ENCODE measurements around the gene RC3H2.
"Not testable (repeated sequence)": the region's sequence is repeated elsewhere in the genome, so short reads cannot be mapped to it uniquely, and the experiment has no call there.

Gene RC3H2

GRCh38 chr9:122814545-122814944, 90.6 kb downstream of the RC3H2 start:
- FAIRE-seq = no peak
- no peak for DNase-seq (ENCODE audit: insufficient read length)
- TF ChIP-seq TAF1 (IDR thresholded peaks at IDR 0.05; ENCODE audit: borderline replicate concordance, low read depth, low read length) (no peak), POLR2AphosphoS5 (IDR thresholded peaks at IDR 0.05; ENCODE audit: low read depth, low read length) (no peak), POLR2A (IDR thresholded peaks at IDR 0.05; ENCODE audit: low read depth, low read length) (no peak)

GRCh38 chr9:122812736-122813135, 92.4 kb downstream of the RC3H2 start:
- DNase-seq (ENCODE audit: insufficient read length) = no peak
- FAIRE-seq = no peak
- no peak for TF ChIP-seq POLR2A (IDR thresholded peaks at IDR 0.05; ENCODE audit: low read depth, low read length)
- no peak for TF ChIP-seq TAF1 (IDR thresholded peaks at IDR 0.05; ENCODE audit: borderline replicate concordance, low read depth, low read length)
- TF ChIP-seq POLR2AphosphoS5 (IDR thresholded peaks at IDR 0.05; ENCODE audit: low read depth, low read length) = no peak

- TF ChIP-seq POLR2AphosphoS5 (IDR thresholded peaks at IDR 0.05; ENCODE audit: low read depth, low read length) (no peak), TAF1 (IDR thresholded peaks at IDR 0.05; ENCODE audit: borderline replicate concordance, low read depth, low read length) (no peak)
- peak; percentile 93 for FAIRE-seq
- DNase-seq (ENCODE audit: insufficient read length) = peak; percentile 47
Observed at GRCh38 chr9:122810306-122810946, 94.7 kb downstream of the RC3H2 start.

- not testable (repeated sequence) for DNase-seq (ENCODE audit: insufficient read length); FAIRE-seq
Observed at GRCh38 chr9:122809261-122809660, 95.9 kb downstream of the RC3H2 start.

GRCh38 chr9:122808141-122808540, 97.0 kb downstream of the RC3H2 start:
- TF ChIP-seq POLR2A (IDR thresholded peaks at IDR 0.05; ENCODE audit: low read depth, low read length) = no peak
- no peak for TF ChIP-seq POLR2AphosphoS5 (IDR thresholded peaks at IDR 0.05; ENCODE audit: low read depth, low read length)
- TF ChIP-seq TAF1 (IDR thresholded peaks at IDR 0.05; ENCODE audit: borderline replicate concordance, low read depth, low read length) = no peak
- DNase-seq (ENCODE audit: insufficient read length) (no peak), FAIRE-seq (no peak)

- TF ChIP-seq POLR2AphosphoS5 (IDR thresholded peaks at IDR 0.05; ENCODE audit: low read depth, low read length) (no peak), TAF1 (IDR thresholded peaks at IDR 0.05; ENCODE audit: borderline replicate concordance, low read depth, low read length) (no peak), POLR2A (IDR thresholded peaks at IDR 0.05; ENCODE audit: low read depth, low read length) (no peak)
- FAIRE-seq = peak; percentile 21
Observed at GRCh38 chr9:122807271-122807900, 97.8 kb downstream of the RC3H2 start.

GRCh38 chr9:122806661-122807060, 98.5 kb downstream of the RC3H2 start:
- TF ChIP-seq POLR2AphosphoS5 (IDR thresholded peaks at IDR 0.05; ENCODE audit: low read depth, low read length) (no peak), TAF1 (IDR thresholded peaks at IDR 0.05; ENCODE audit: borderline replicate concordance, low read depth, low read length) (no peak), POLR2A (IDR thresholded peaks at IDR 0.05; ENCODE audit: low read depth, low read length) (no peak)
- DNase-seq (ENCODE audit: insufficient read length) (no peak), FAIRE-seq (no peak)

More at GRCh38 chr9:122807271-122807900, 97.8 kb downstream of the RC3H2 start:
- no peak for DNase-seq (ENCODE audit: insufficient read length)

- no peak for FAIRE-seq
- TF ChIP-seq TAF1 (IDR thresholded peaks at IDR 0.05; ENCODE audit: borderline replicate concordance, low read depth, low read length) = no peak
- no peak for TF ChIP-seq POLR2AphosphoS5 (IDR thresholded peaks at IDR 0.05; ENCODE audit: low read depth, low read length)
- no peak for TF ChIP-seq POLR2A (IDR thresholded peaks at IDR 0.05; ENCODE audit: low read depth, low read length)
- DNase-seq (ENCODE audit: insufficient read length) = no peak
Observed at GRCh38 chr9:122800066-122801060, 104.8 kb downstream of the RC3H2 start, which contains the start of gene OR1K1. TSS of gene OR1K1 (plus strand) at chr9:122800123. CDS start at chr9:122800123, 0 bp downstream.

- FAIRE-seq (no peak), DNase-seq (ENCODE audit: insufficient read length) (no peak)
- TF ChIP-seq TAF1 (IDR thresholded peaks at IDR 0.05; ENCODE audit: borderline replicate concordance, low read depth, low read length) (no peak), POLR2A (IDR thresholded peaks at IDR 0.05; ENCODE audit: low read depth, low read length) (no peak), POLR2AphosphoS5 (IDR thresholded peaks at IDR 0.05; ENCODE audit: low read depth, low read length) (no peak)
Observed at GRCh38 chr9:122797316-122798063, 107.7 kb downstream of the RC3H2 start.
